Measurements from ENCODE around the gene GTF3C1. TPM values are rescaled to one million over a fixed set of nuclear protein-coding genes. Genes with fewer than 3 reads are reported as not detected.

The GTF3C1 gene
- total RNA-seq, 1 experiment from 2014 or later, result 97.5 TPM

DNA sequence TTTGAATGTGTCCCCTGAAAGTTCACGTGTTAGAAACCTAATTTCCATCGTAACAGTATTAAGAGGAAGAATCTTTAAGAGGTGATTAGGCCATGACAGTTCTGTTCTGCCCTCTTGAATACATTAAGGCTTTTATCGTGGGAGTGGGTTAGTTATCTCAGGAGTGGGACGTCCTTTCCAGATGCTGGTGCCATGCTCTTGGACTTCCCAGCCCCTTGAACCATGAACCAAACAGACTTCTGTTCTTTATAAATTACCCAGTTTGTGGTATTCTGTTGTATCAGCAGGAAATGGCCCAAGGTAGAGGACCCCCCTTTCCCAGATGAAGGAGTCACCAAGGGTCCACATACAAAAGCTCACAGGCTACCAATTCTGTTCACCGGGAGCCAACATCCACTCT is 10.1 kb downstream of the GTF3C1 start:
- BruUV-seq (replicated peaks), result no TSS peak
- POLR2A ChIA-PET (ENCODE audit: unreplicated experiment), result no interaction called here

DNA sequence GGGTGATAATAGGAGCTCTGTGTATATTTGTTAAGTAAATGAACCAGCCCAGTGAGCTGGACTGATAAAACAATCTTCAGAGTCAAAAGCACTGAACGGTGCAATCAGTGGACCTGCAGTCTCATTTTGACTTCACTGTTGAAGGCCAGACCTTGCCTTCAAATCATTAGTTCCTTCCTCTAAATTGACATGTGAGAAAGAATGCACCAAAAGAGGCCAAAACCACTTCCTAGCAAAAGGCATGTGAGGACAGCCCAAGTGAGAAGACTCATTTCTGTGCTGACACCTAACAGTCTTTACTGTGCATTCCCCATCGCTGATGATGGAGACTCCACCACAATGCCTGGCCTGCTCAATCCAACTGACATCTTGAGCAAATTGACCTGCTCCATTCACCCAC is 10.6 kb downstream of the GTF3C1 start:
- ChIA-PET CTCF (no interaction called here), POLR2A (ENCODE audit: unreplicated experiment) (no interaction called here)
- Histone ChIP-seq H3K9me2 (replicated peaks; ENCODE audit: low read length) (no peaks in the 10 kb centered on the region), H3K27ac (ENCODE audit: low read length) (no peak overlapping the region), H3K9me3 (ENCODE audit: low read length) (no peaks in the 10 kb centered on the region), H3K4me1 (ENCODE audit: insufficient read depth, low read length) (no peaks in the 10 kb centered on the region), H2AFZ (ENCODE audit: low read length) (no peak overlapping the region), H3K4me3 (ENCODE audit: low read length) (no peak overlapping the region), H3K4me2 (ENCODE audit: low read length) (no peak overlapping the region), H3F3A (ENCODE audit: low read length, unreplicated experiment) (no peaks in the 10 kb centered on the region), H3K27me3 (ENCODE audit: low read length) (no peaks in the 10 kb centered on the region), H3K36me3 (ENCODE audit: low read depth, low read length) (peaks cover 29% of the 10 kb centered on the region), H3K9ac (ENCODE audit: low read length) (no peak overlapping the region), H3K79me2 (ENCODE audit: low read length) (no peaks in the 10 kb centered on the region), H4K20me1 (ENCODE audit: low read length) (no peaks in the 10 kb centered on the region)
- TF ChIP-seq, protein P1, sequence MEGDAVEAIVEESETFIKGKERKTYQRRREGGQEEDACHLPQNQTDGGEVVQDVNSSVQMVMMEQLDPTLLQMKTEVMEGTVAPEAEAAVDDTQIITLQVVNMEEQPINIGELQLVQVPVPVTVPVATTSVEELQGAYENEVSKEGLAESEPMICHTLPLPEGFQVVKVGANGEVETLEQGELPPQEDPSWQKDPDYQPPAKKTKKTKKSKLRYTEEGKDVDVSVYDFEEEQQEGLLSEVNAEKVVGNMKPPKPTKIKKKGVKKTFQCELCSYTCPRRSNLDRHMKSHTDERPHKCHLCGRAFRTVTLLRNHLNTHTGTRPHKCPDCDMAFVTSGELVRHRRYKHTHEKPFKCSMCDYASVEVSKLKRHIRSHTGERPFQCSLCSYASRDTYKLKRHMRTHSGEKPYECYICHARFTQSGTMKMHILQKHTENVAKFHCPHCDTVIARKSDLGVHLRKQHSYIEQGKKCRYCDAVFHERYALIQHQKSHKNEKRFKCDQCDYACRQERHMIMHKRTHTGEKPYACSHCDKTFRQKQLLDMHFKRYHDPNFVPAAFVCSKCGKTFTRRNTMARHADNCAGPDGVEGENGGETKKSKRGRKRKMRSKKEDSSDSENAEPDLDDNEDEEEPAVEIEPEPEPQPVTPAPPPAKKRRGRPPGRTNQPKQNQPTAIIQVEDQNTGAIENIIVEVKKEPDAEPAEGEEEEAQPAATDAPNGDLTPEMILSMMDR (conservative IDR thresholded peaks at IDR 0.05; ENCODE audit: low read depth, low read length), result no peak
- TF ChIP-seq EZH2phosphoT487 (IDR thresholded peaks at IDR 0.05; ENCODE audit: borderline replicate concordance, low read length) (no peak), EZH2 (IDR thresholded peaks at IDR 0.05; ENCODE audit: low read length, unreplicated experiment) (no peak)
- no peak for ATAC-seq
- intact Hi-C loops (cut with micrococcal nuclease), result no loop called here
- no TSS peak for BruUV-seq (replicated peaks)
- no peak for DNase-seq

More for the DNA sequence above, 10.1 kb downstream of the GTF3C1 start:
- Histone ChIP-seq H3K36me3 (ENCODE audit: low read depth, low read length) (peaks cover 29% of the 10 kb centered on the region), H2AFZ (ENCODE audit: low read length) (no peak overlapping the region), H3K4me1 (ENCODE audit: insufficient read depth, low read length) (no peaks in the 10 kb centered on the region), H3K27me3 (ENCODE audit: low read length) (no peaks in the 10 kb centered on the region), H3K4me2 (ENCODE audit: low read length) (no peak overlapping the region), H3F3A (ENCODE audit: low read length, unreplicated experiment) (no peaks in the 10 kb centered on the region), H3K4me3 (ENCODE audit: low read length) (no peak overlapping the region), H3K9me2 (replicated peaks; ENCODE audit: low read length) (no peaks in the 10 kb centered on the region), H3K27ac (ENCODE audit: low read length) (no peak overlapping the region), H3K79me2 (ENCODE audit: low read length) (no peaks in the 10 kb centered on the region), H3K9me3 (ENCODE audit: low read length) (no peaks in the 10 kb centered on the region), H4K20me1 (ENCODE audit: low read length) (no peaks in the 10 kb centered on the region), H3K9ac (ENCODE audit: low read length) (no peak overlapping the region)
- ATAC-seq, result no peak
- DNase-seq, result no peak
- CTCF ChIA-PET, result no interaction called here
- intact Hi-C loops (cut with micrococcal nuclease), result no loop called here
- TF ChIP-seq, protein P1 (conservative IDR thresholded peaks at IDR 0.05; ENCODE audit: low read depth, low read length), result no peak
- TF ChIP-seq EZH2phosphoT487 (IDR thresholded peaks at IDR 0.05; ENCODE audit: borderline replicate concordance, low read length) (no peak), EZH2 (IDR thresholded peaks at IDR 0.05; ENCODE audit: low read length, unreplicated experiment) (no peak)

- POLR2A ChIA-PET (ENCODE audit: unreplicated experiment), result no interaction called here
- Histone ChIP-seq H3K27ac (ENCODE audit: low read length) (no peak overlapping the region), H3K9me2 (replicated peaks; ENCODE audit: low read length) (no peaks in the 10 kb centered on the region), H3K4me3 (ENCODE audit: low read length) (no peak overlapping the region), H4K20me1 (ENCODE audit: low read length) (no peaks in the 10 kb centered on the region), H3K79me2 (ENCODE audit: low read length) (no peaks in the 10 kb centered on the region), H3K9me3 (ENCODE audit: low read length) (no peaks in the 10 kb centered on the region), H2AFZ (ENCODE audit: low read length) (no peak overlapping the region), H3K27me3 (ENCODE audit: low read length) (no peaks in the 10 kb centered on the region), H3K9ac (ENCODE audit: low read length) (no peak overlapping the region), H3K4me2 (ENCODE audit: low read length) (no peak overlapping the region), H3F3A (ENCODE audit: low read length, unreplicated experiment) (no peaks in the 10 kb centered on the region), H3K36me3 (ENCODE audit: low read depth, low read length) (peaks cover 25% of the 10 kb centered on the region), H3K4me1 (ENCODE audit: insufficient read depth, low read length) (no peaks in the 10 kb centered on the region)
- no peak for TF ChIP-seq EZH2phosphoT487 (IDR thresholded peaks at IDR 0.05; ENCODE audit: borderline replicate concordance, low read length)
- TF ChIP-seq, protein P1 (conservative IDR thresholded peaks at IDR 0.05; ENCODE audit: low read depth, low read length), result no peak
- TF ChIP-seq EZH2 (IDR thresholded peaks at IDR 0.05; ENCODE audit: low read length, unreplicated experiment), result no peak
- no TSS peak for BruUV-seq (replicated peaks)
- DNase-seq (no peak), ATAC-seq (no peak)
- CTCF ChIA-PET, result no interaction called here
- intact Hi-C loops (cut with micrococcal nuclease), result no loop called here
These were observed 11.2 kb downstream of the GTF3C1 start for GRCh38 chr16:27538528-27538927.
